ENCODE results near the gene NLRP3.

NLRP3 gene

DNA sequence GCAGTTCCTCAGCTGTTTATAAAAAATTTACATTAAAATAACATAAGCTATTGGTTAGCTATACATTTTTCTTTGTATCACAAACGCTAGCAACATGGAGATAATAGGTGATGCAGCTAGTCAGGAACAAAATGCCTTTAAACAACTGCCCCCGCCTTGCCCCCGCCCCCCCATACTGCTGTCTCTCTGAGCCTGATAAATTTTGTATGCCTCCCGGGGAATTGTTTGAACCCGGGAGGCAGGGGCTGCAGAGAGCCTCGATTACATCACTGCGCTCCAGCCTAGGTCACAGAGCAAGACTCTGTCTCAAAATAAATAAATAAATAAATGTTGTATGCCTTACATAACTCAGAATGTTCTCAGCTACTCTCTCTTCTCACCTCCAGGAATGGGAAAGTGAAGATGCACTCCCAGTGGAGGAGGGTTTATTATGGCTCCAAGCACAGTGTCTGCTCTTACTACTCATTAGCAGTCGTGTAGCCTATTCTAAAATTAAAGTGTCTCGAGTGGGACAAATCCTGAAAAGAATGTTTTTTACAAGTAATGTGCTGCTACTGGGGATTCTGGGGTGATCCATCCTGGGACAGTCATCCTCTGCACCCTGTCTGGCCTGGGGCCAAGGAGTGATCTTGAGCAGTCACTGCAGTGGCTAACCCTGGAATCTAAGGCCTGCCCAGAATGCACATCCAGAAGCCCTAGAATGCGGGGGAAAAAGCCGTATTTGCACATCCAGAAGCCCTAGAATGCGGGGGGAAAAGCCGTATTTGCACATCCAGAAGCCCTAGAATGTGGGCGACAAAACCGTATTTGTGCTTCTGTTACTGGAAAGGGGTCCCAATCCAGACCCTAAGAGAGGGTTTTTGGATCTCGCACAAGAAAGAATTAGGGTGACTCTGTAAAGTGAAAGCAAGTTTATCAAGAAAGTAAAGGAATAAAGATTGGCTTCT, 44.9 kb upstream of the NLRP3 start:
- ATAC-seq, result peak; percentile 42
- TF ChIP-seq ARNTL (CRISPR knock-in tag; IDR thresholded peaks at IDR 0.05; ENCODE audit: borderline replicate concordance, low read depth), result no peak
- no peak for TF ChIP-seq ZNF70 (CRISPR knock-in tag; IDR thresholded peaks at IDR 0.05)
- TF ChIP-seq GLIS3 (CRISPR knock-in tag; IDR thresholded peaks at IDR 0.05), result no peak
- no peak for TF ChIP-seq ISL1 (CRISPR knock-in tag; IDR thresholded peaks at IDR 0.05)
- no peak for TF ChIP-seq ZFP3 (CRISPR knock-in tag; IDR thresholded peaks at IDR 0.05)
- TF ChIP-seq, protein P1, sequence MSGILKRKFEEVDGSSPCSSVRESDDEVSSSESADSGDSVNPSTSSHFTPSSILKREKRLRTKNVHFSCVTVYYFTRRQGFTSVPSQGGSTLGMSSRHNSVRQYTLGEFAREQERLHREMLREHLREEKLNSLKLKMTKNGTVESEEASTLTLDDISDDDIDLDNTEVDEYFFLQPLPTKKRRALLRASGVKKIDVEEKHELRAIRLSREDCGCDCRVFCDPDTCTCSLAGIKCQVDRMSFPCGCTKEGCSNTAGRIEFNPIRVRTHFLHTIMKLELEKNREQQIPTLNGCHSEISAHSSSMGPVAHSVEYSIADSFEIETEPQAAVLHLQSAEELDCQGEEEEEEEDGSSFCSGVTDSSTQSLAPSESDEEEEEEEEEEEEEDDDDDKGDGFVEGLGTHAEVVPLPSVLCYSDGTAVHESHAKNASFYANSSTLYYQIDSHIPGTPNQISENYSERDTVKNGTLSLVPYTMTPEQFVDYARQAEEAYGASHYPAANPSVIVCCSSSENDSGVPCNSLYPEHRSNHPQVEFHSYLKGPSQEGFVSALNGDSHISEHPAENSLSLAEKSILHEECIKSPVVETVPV (CRISPR knock-in tag; IDR thresholded peaks at IDR 0.05), result no peak
- no peak for TF ChIP-seq ZC3H10 (CRISPR knock-in tag; IDR thresholded peaks at IDR 0.05)
- TF ChIP-seq, protein P2, sequence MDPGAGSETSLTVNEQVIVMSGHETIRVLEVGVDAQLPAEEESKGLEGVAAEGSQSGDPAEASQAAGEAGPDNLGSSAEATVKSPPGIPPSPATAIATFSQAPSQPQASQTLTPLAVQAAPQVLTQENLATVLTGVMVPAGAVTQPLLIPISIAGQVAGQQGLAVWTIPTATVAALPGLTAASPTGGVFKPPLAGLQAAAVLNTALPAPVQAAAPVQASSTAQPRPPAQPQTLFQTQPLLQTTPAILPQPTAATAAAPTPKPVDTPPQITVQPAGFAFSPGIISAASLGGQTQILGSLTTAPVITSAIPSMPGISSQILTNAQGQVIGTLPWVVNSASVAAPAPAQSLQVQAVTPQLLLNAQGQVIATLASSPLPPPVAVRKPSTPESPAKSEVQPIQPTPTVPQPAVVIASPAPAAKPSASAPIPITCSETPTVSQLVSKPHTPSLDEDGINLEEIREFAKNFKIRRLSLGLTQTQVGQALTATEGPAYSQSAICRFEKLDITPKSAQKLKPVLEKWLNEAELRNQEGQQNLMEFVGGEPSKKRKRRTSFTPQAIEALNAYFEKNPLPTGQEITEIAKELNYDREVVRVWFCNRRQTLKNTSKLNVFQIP (CRISPR knock-in tag; IDR thresholded peaks at IDR 0.05; ENCODE audit: borderline replicate concordance, low read depth), result no peak
- TF ChIP-seq, protein P3, sequence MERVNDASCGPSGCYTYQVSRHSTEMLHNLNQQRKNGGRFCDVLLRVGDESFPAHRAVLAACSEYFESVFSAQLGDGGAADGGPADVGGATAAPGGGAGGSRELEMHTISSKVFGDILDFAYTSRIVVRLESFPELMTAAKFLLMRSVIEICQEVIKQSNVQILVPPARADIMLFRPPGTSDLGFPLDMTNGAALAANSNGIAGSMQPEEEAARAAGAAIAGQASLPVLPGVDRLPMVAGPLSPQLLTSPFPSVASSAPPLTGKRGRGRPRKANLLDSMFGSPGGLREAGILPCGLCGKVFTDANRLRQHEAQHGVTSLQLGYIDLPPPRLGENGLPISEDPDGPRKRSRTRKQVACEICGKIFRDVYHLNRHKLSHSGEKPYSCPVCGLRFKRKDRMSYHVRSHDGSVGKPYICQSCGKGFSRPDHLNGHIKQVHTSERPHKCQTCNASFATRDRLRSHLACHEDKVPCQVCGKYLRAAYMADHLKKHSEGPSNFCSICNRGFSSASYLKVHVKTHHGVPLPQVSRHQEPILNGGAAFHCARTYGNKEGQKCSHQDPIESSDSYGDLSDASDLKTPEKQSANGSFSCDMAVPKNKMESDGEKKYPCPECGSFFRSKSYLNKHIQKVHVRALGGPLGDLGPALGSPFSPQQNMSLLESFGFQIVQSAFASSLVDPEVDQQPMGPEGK (CRISPR knock-in tag; IDR thresholded peaks at IDR 0.05; ENCODE audit: borderline replicate concordance), result no peak
- no peak for TF ChIP-seq PPARA (CRISPR knock-in tag; IDR thresholded peaks at IDR 0.05; ENCODE audit: borderline replicate concordance)

DNA sequence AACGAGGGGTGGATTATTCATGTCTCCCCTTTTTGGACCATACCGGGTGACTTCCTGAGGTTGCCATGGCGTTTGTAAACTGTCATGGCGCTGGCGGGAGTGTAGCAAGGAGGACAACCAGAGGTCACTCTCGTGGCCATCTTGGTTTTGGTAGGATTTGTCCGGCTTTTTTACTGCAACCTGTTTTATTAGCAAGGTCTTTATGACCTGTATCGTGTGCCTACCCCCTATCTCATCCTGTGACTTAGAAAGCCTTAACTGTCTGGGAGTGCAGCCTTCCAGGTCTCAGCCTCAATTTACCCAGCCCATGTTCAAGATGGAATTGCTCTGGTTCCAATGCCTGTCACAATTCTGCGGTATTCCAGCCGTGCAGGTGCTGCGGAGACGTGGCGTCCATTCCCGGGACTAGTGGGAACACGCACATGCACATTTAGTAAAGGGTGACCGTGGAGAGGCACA, 44.1 kb upstream of the NLRP3 start:
- ATAC-seq, result no peak
- TF ChIP-seq ZNF8 (CRISPR knock-in tag; IDR thresholded peaks at IDR 0.05) (no peak), ZC3H10 (CRISPR knock-in tag; IDR thresholded peaks at IDR 0.05) (no peak), SNAI2 (CRISPR knock-in tag; IDR thresholded peaks at IDR 0.05) (no peak)
- TF ChIP-seq, protein P4, sequence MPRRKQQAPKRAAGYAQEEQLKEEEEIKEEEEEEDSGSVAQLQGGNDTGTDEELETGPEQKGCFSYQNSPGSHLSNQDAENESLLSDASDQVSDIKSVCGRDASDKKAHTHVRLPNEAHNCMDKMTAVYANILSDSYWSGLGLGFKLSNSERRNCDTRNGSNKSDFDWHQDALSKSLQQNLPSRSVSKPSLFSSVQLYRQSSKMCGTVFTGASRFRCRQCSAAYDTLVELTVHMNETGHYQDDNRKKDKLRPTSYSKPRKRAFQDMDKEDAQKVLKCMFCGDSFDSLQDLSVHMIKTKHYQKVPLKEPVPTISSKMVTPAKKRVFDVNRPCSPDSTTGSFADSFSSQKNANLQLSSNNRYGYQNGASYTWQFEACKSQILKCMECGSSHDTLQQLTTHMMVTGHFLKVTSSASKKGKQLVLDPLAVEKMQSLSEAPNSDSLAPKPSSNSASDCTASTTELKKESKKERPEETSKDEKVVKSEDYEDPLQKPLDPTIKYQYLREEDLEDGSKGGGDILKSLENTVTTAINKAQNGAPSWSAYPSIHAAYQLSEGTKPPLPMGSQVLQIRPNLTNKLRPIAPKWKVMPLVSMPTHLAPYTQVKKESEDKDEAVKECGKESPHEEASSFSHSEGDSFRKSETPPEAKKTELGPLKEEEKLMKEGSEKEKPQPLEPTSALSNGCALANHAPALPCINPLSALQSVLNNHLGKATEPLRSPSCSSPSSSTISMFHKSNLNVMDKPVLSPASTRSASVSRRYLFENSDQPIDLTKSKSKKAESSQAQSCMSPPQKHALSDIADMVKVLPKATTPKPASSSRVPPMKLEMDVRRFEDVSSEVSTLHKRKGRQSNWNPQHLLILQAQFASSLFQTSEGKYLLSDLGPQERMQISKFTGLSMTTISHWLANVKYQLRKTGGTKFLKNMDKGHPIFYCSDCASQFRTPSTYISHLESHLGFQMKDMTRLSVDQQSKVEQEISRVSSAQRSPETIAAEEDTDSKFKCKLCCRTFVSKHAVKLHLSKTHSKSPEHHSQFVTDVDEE (CRISPR knock-in tag; IDR thresholded peaks at IDR 0.05), result no peak

DNA sequence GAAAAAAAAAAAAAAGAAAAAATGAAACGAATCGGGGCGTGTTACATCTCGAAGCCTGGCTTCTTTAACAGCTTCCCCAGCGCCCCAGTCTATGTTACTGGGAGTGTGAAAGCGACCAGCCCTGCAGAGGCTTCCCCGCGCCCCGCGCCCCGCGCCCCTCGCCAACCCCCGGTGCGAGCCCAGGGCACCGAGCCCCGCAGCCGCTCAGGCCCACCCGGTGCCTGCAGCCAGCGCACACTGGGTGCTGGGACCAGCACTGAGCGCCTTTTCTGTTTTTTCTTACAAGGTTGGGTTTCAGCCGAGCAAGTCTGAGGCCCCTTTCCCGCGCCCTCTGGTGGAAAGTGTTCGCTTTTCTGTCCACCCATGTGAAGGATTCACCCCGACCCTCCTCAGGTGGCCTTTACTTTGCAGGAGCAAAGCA, 42.2 kb upstream of the NLRP3 start:
- TF ChIP-seq ZC3H10 (CRISPR knock-in tag; IDR thresholded peaks at IDR 0.05), result no peak
- no peak for TF ChIP-seq BACH2 (CRISPR knock-in tag; IDR thresholded peaks at IDR 0.05; ENCODE audit: borderline replicate concordance)
- no peak for TF ChIP-seq PPARA (CRISPR knock-in tag; IDR thresholded peaks at IDR 0.05; ENCODE audit: borderline replicate concordance)
- no peak for TF ChIP-seq GLIS3 (CRISPR knock-in tag; IDR thresholded peaks at IDR 0.05)
- TF ChIP-seq ZNF8 (CRISPR knock-in tag; IDR thresholded peaks at IDR 0.05), result no peak
- TF ChIP-seq TOX (CRISPR knock-in tag; IDR thresholded peaks at IDR 0.05; ENCODE audit: borderline replicate concordance), result no peak
- TF ChIP-seq ESRRG (CRISPR knock-in tag; IDR thresholded peaks at IDR 0.05), result no peak
- TF ChIP-seq, protein P3 (CRISPR knock-in tag; IDR thresholded peaks at IDR 0.05; ENCODE audit: borderline replicate concordance), result no peak
- TF ChIP-seq, protein P5, sequence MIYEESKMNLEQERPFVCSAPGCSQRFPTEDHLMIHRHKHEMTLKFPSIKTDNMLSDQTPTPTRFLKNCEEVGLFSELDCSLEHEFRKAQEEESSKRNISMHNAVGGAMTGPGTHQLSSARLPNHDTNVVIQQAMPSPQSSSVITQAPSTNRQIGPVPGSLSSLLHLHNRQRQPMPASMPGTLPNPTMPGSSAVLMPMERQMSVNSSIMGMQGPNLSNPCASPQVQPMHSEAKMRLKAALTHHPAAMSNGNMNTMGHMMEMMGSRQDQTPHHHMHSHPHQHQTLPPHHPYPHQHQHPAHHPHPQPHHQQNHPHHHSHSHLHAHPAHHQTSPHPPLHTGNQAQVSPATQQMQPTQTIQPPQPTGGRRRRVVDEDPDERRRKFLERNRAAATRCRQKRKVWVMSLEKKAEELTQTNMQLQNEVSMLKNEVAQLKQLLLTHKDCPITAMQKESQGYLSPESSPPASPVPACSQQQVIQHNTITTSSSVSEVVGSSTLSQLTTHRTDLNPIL (CRISPR knock-in tag; IDR thresholded peaks at IDR 0.05; ENCODE audit: low read depth), result no peak
- TF ChIP-seq, protein P1 (CRISPR knock-in tag; IDR thresholded peaks at IDR 0.05), result no peak
- TF ChIP-seq, protein P2 (CRISPR knock-in tag; IDR thresholded peaks at IDR 0.05; ENCODE audit: borderline replicate concordance, low read depth), result no peak
- no peak for TF ChIP-seq ARNTL (CRISPR knock-in tag; IDR thresholded peaks at IDR 0.05; ENCODE audit: borderline replicate concordance, low read depth)
- no peak for TF ChIP-seq SNAI2 (CRISPR knock-in tag; IDR thresholded peaks at IDR 0.05)
- TF ChIP-seq TCF4 (CRISPR knock-in tag; IDR thresholded peaks at IDR 0.05; ENCODE audit: borderline replicate concordance), result no peak
- peak; percentile 8; the same call in 1 of the 3 replicates for ATAC-seq

All from SK-N-SH treated with all-trans-retinoic acid at 6 μM for 48 hours (cell line).